H1 (cell line): ENCODE results near the gene MACROD2. TPM values are rescaled to one million over a fixed set of nuclear protein-coding genes. Genes with fewer than 3 reads are reported as not detected.

Source experiments
- CTCF ChIA-PET: fragments of 300-600 bp; sonication (Branson Sonifier 250); formaldehyde crosslinking; loops from one replicate; lab custom pipeline; 2021; ENCODE audit not compliant: partially characterized antibody; lab: Charles Lee
- POLR2A ChIA-PET: fragments of 300-600 bp; sonication (Branson Sonifier 250); formaldehyde crosslinking; loops from one replicate; lab custom pipeline; 2021; ENCODE audit warnings: inconsistent platforms; ENCODE audit not compliant: partially characterized antibody; lab: Charles Lee
- DNase-seq, 2 experiments: peaks; one replicate each; pipeline versions ENCODE4 v3.0.0 to v3.0.0-alpha.2; 2010 to 2022; ENCODE audit warnings: low spot score in 2 of 2, low read depth in 1 of 2, mixed read lengths in 1 of 2
- FAIRE-seq: peaks from 2 replicates; lab custom pipeline; 2011; peaks lifted over from hg19 to GRCh38; lab: Jason Lieb, UNC
- H2AFZ ChIP-seq: 2 replicates; pipeline ENCODE4 v1.8.1; 2012; ENCODE audit warnings: low read length, inconsistent platforms
- H2AK5ac ChIP-seq: 2 replicates; pipeline ENCODE4 v1.6.1; 2013; ENCODE audit warnings: low read depth, low read length
- H2BK120ac ChIP-seq: replicated peaks from 2 replicates; pipeline ENCODE3; 2013; ENCODE audit warnings: low read depth, low read length, inconsistent platforms
- H2BK12ac ChIP-seq: 2 replicates; pipeline ENCODE4 v1.6.1; 2013; ENCODE audit warnings: low read depth, low read length
- H2BK15ac ChIP-seq: 2 replicates; pipeline ENCODE4 v1.6.1; 2013; ENCODE audit warnings: low read length
- H2BK20ac ChIP-seq: 2 replicates; pipeline ENCODE4 v1.6.1; 2013; ENCODE audit warnings: low read length
- H2BK5ac ChIP-seq: 2 replicates; pipeline ENCODE4 v1.6.1; 2013; ENCODE audit warnings: low read depth, low read length
- H3K14ac ChIP-seq: 2 replicates; pipeline ENCODE4 v1.6.1; 2013; ENCODE audit warnings: inconsistent platforms; ENCODE audit not compliant: insufficient read length
- H3K18ac ChIP-seq: 2 replicates; pipeline ENCODE4 v1.6.1; 2013; ENCODE audit warnings: low read length; ENCODE audit errors: extremely low read depth
- H3K23ac ChIP-seq: 2 replicates; pipeline ENCODE4 v1.6.1; 2013; ENCODE audit warnings: inconsistent platforms; ENCODE audit not compliant: insufficient read length
- H3K23me2 ChIP-seq: 2 replicates; pipeline ENCODE4 v1.6.1; 2013; ENCODE audit warnings: low read depth, low read length
- H3K27ac ChIP-seq: 2 replicates; pipeline ENCODE4 v1.6.1; 2011; ENCODE audit warnings: low read depth, low read length, inconsistent platforms
- H3K27me3 ChIP-seq, 4 experiments: replicated peaks in 1 of 4; 1 replicate in 1 of 4; 2 replicates in 3 of 4; pipeline versions ENCODE4 v1.6.1 to v1.8.1; 2011 to 2013; ENCODE audit warnings: low read length in 3 of 4, mild to moderate bottlenecking in 3 of 4, inconsistent platforms in 2 of 4, mixed read lengths in 2 of 4, moderate library complexity in 1 of 4; ENCODE audit not compliant: control insufficient read depth in 3 of 4, insufficient read depth in 3 of 4; ENCODE audit errors: extremely low read depth in 1 of 4
- H3K36me3 ChIP-seq, 4 experiments: 2 replicates each; pipeline versions ENCODE4 v1.6.1 to v1.8.1; 2011 to 2013; ENCODE audit warnings: mild to moderate bottlenecking in 4 of 4, low read length in 3 of 4, moderate library complexity in 2 of 4, control low read depth in 1 of 4, inconsistent platforms in 1 of 4; ENCODE audit not compliant: insufficient read depth in 4 of 4, control insufficient read depth in 2 of 4
- H3K4ac ChIP-seq: replicated peaks from 2 replicates; pipeline ENCODE3; 2013; ENCODE audit warnings: low read length, low read depth, mixed read lengths, inconsistent platforms; ENCODE audit not compliant: insufficient read length
- H3K4me1 ChIP-seq, 4 experiments: replicated peaks in 1 of 4; 1 replicate in 1 of 4; 2 replicates in 3 of 4; pipeline versions ENCODE4 v1.6.1 to v1.8.1; 2011 to 2013; ENCODE audit warnings: low read length in 3 of 4, inconsistent platforms in 2 of 4, mixed read lengths in 1 of 4; ENCODE audit not compliant: insufficient read depth in 4 of 4, control insufficient read depth in 3 of 4
- H3K4me2 ChIP-seq, 2 experiments: 2 replicates each; pipeline versions ENCODE4 v1.6.1 to v1.8.1; 2011 to 2013; ENCODE audit warnings: low read depth in 2 of 2, low read length in 2 of 2, control low read depth in 1 of 2, inconsistent platforms in 1 of 2, mild to moderate bottlenecking in 1 of 2; ENCODE audit not compliant: insufficient read depth in 1 of 2
- H3K4me3 ChIP-seq, 4 experiments: fragments of 200-600, 300-600 bp in 1 of 4; sonication (generic), shearing (Covaris generic), sonication (Bioruptor Twin) in 1 of 4; 2 replicates each; pipeline versions ENCODE4 v1.5.1 to v1.8.1; 2011 to 2016; ENCODE audit warnings: low read length in 4 of 4, low read depth in 3 of 4, control low read depth in 2 of 4, inconsistent platforms in 2 of 4, mild to moderate bottlenecking in 2 of 4, mixed read lengths in 1 of 4, moderate library complexity in 1 of 4; ENCODE audit not compliant: insufficient read depth in 2 of 4; ENCODE audit errors: extremely low read depth in 1 of 4
- H3K56ac ChIP-seq: replicated peaks from 2 replicates; pipeline ENCODE3; 2013; ENCODE audit warnings: low read depth, mild to moderate bottlenecking, mixed read lengths, low read length, inconsistent platforms; ENCODE audit not compliant: insufficient read length
- H3K79me1 ChIP-seq: 2 replicates; pipeline ENCODE4 v1.6.1; 2013; ENCODE audit warnings: low read depth, low read length, control low read depth
- H3K79me2 ChIP-seq, 2 experiments: 2 replicates each; pipeline versions ENCODE4 v1.6.1 to v1.8.1; 2012 to 2013; ENCODE audit warnings: low read length in 2 of 2, mild to moderate bottlenecking in 2 of 2, inconsistent platforms in 1 of 2; ENCODE audit not compliant: insufficient read depth in 2 of 2, control insufficient read depth in 1 of 2
- H3K9ac ChIP-seq, 4 experiments: replicated peaks in 1 of 4; 1 replicate in 1 of 4; 2 replicates in 3 of 4; pipeline versions ENCODE4 v1.6.1 to v1.8.1; 2011 to 2013; ENCODE audit warnings: low read depth in 3 of 4, low read length in 3 of 4, control low read depth in 2 of 4, mild to moderate bottlenecking in 2 of 4, moderate library complexity in 2 of 4, inconsistent platforms in 1 of 4; ENCODE audit errors: extremely low read depth in 1 of 4
- H3K9me3 ChIP-seq, 2 experiments: 2 replicates each; pipeline versions ENCODE4 v1.6.1 to v1.8.1; 2012 to 2013; ENCODE audit warnings: mild to moderate bottlenecking in 2 of 2, moderate library complexity in 2 of 2, control low read depth in 1 of 2, inconsistent platforms in 1 of 2, low read depth in 1 of 2, low read length in 1 of 2, mixed read lengths in 1 of 2; ENCODE audit not compliant: insufficient read depth in 2 of 2
- H4K20me1 ChIP-seq, 2 experiments: replicated peaks in 1 of 2; 2 replicates each; pipeline versions ENCODE3 to v1.8.1; 2011 to 2013; ENCODE audit warnings: inconsistent platforms in 2 of 2, low read length in 2 of 2, mild to moderate bottlenecking in 1 of 2; ENCODE audit not compliant: insufficient read depth in 2 of 2, control insufficient read depth in 1 of 2
- H4K5ac ChIP-seq: 2 replicates; pipeline ENCODE4 v1.6.1; 2013; ENCODE audit warnings: low read length, low read depth, mixed read lengths, inconsistent platforms; ENCODE audit not compliant: insufficient read length
- H4K8ac ChIP-seq: 2 replicates; pipeline ENCODE4 v1.8.0; 2013; ENCODE audit warnings: mild to moderate bottlenecking, moderate library complexity, low read length, inconsistent platforms; ENCODE audit not compliant: insufficient read depth; ENCODE audit errors: extremely low read depth
- H4K91ac ChIP-seq: replicated peaks from 2 replicates; pipeline ENCODE3; 2013; ENCODE audit warnings: low read length, mixed read lengths, inconsistent platforms; ENCODE audit not compliant: insufficient read length
- CHD2 ChIP-seq: IDR thresholded peaks from 2 replicates; pipeline ENCODE4 v1.6.1; 2012; ENCODE audit warnings: low read length, improper control_type of control experiment
- HDAC2 ChIP-seq, 2 experiments: fragments of 300-600 bp in 1 of 2; sonication (generic) in 1 of 2; IDR thresholded peaks; 2 replicates each; pipeline ENCODE4 v1.6.1; 2011 to 2012; ENCODE audit warnings: low read depth in 2 of 2, low read length in 2 of 2, mild to moderate bottlenecking in 2 of 2, moderate library complexity in 2 of 2, borderline replicate concordance in 1 of 2, inconsistent platforms in 1 of 2
- JUND ChIP-seq: IDR thresholded peaks from 2 replicates; pipeline ENCODE4 v1.6.1; 2011; ENCODE audit warnings: mild to moderate bottlenecking, improper control_type of control experiment, low read length
- PHF8 ChIP-seq: fragments of 200-600 bp; sonication (generic); conservative IDR thresholded peaks from 2 replicates; pipeline ENCODE4 v1.7.1; 2012; ENCODE audit warnings: low read depth, mild to moderate bottlenecking, inconsistent platforms, low read length, moderate library complexity
- POLR2A ChIP-seq, 2 experiments: IDR thresholded peaks; 1 replicate in 1 of 2; 2 replicates in 1 of 2; pipeline ENCODE4 v1.6.1; 2011; ENCODE audit warnings: low read depth in 2 of 2, low read length in 2 of 2, mild to moderate bottlenecking in 2 of 2; ENCODE audit errors: control extremely low read depth in 1 of 2
- SAP30 ChIP-seq: fragments of 300-600 bp; sonication (generic); IDR thresholded peaks from 2 replicates; pipeline ENCODE4 v1.7.1; 2012; ENCODE audit warnings: low read length, moderate library complexity, mild to moderate bottlenecking, inconsistent platforms; ENCODE audit not compliant: insufficient read depth, insufficient replicate concordance
- WGBS, 2 experiments: shearing (Covaris generic) in 1 of 2; methylation state at CpG; one replicate each; pipeline versions ENCODE4 v1.1.6 to v1.1.7; 2013 to 2015; ENCODE audit warnings: low lambda C conversion rate in 2 of 2, mixed read lengths in 2 of 2, inconsistent platforms in 1 of 2, low coverage in 1 of 2, missing lambda C conversion rate in 1 of 2; ENCODE audit not compliant: insufficient replicate concordance in 2 of 2, insufficient coverage in 1 of 2, insufficient read length in 1 of 2; ENCODE audit errors: extremely low coverage in 1 of 2, missing lambda C conversion rate in 1 of 2; 5-methylcytosine and 5-hydroxymethylcytosine counted together
- polyA plus RNA-seq, 7 experiments: library from polyadenylated mRNA; depleted of rRNA in 3 of 7; stranded (reverse) in 5 of 7; unstranded in 2 of 7; fragments of >200 nt in 5 of 7; fragments of 200-250 nt in 2 of 7; gene quantifications; 1 replicate in 5 of 7; 2 replicates in 1 of 7; 4 replicates in 1 of 7; pipeline versions ENCODE4 v1.2.1 to v1.2.3, GENCODE V29; 2011 to 2013; ENCODE audit warnings: missing spikeins in 2 of 7, mixed read lengths in 2 of 7
- total RNA-seq: library from RNA; stranded (reverse); fragmentation: NEBNext Ultra II Directional; extraction: Animal tissue kit (Norgen Biotek cat#: 25700); gene quantifications from 2 replicates; pipeline ENCODE4 v1.2.1, GENCODE V29; 2021
- TF ChIP-seq, protein P1 (sequence below), 3 experiments: IDR thresholded peaks; 1 replicate in 2 of 3; 2 replicates in 1 of 3; pipeline versions ENCODE4 v1.5.1 to v1.6.1; 2011; ENCODE audit warnings: low read length in 3 of 3, mild to moderate bottlenecking in 3 of 3, inconsistent platforms in 2 of 3, low read depth in 1 of 3, moderate library complexity in 1 of 3; ENCODE audit not compliant: insufficient read depth in 1 of 3; ENCODE audit errors: control extremely low read depth in 1 of 3

The MACROD2 gene
- total and polyA plus RNA-seq, 2 of the 8 experiments (the other 6 are each of a cell fraction or from before 2014, with no cell fraction given), result 0.70 to 3.9 TPM

DNA sequence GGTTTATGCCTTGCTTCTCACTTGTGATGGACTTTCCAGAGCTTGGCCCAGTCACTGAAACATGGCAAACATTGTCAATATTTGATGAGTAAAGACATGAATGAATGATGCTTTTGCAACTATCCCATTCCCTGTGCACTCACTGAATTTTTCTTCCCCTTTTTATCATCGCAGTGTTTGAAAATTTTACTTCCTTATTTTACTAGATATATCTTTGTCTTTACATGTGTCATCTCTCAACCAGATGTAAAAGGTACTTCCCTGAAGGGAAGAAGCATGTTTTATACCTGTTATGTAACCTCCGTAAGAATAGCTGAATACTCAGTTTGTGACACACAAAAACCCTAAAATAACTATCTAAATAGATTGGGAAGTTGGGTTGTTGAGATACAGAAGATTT, 886.8 kb downstream of the MACROD2 start:
- Histone ChIP-seq H3K4ac (no peak overlapping the region), H2AK5ac (no peak overlapping the region), H3K4me3 (no peak overlapping the region), H3K4me2 (no peak overlapping the region), H2BK120ac (no peak overlapping the region), H2BK20ac (no peak overlapping the region), H4K5ac (no peak overlapping the region), H3K14ac (no peak overlapping the region), H2BK12ac (no peak overlapping the region), H3K79me2 (no peaks in the 10 kb centered on the region), H3K56ac (no peak overlapping the region), H3K18ac (no peak overlapping the region), H2BK15ac (no peak overlapping the region), H3K27ac (no peak overlapping the region), H2BK5ac (no peak overlapping the region), H3K36me3 (no peaks in the 10 kb centered on the region), H4K20me1 (no peaks in the 10 kb centered on the region), H3K9me3 (no peaks in the 10 kb centered on the region), H3K9ac (no peak overlapping the region), H2AFZ (no peak overlapping the region), H4K91ac (no peak overlapping the region), H3K4me1 (no peaks in the 10 kb centered on the region), H3K23ac (no peak overlapping the region), H3K79me1 (no peaks in the 10 kb centered on the region), H3K27me3 (no peaks in the 10 kb centered on the region), H4K8ac (no peak overlapping the region), H3K23me2 (no peaks in the 10 kb centered on the region)
- TF ChIP-seq, protein P1, sequence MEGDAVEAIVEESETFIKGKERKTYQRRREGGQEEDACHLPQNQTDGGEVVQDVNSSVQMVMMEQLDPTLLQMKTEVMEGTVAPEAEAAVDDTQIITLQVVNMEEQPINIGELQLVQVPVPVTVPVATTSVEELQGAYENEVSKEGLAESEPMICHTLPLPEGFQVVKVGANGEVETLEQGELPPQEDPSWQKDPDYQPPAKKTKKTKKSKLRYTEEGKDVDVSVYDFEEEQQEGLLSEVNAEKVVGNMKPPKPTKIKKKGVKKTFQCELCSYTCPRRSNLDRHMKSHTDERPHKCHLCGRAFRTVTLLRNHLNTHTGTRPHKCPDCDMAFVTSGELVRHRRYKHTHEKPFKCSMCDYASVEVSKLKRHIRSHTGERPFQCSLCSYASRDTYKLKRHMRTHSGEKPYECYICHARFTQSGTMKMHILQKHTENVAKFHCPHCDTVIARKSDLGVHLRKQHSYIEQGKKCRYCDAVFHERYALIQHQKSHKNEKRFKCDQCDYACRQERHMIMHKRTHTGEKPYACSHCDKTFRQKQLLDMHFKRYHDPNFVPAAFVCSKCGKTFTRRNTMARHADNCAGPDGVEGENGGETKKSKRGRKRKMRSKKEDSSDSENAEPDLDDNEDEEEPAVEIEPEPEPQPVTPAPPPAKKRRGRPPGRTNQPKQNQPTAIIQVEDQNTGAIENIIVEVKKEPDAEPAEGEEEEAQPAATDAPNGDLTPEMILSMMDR (IDR thresholded peaks at IDR 0.05; ENCODE audit: control extremely low read depth in 1 of 3, insufficient read depth in 1 of 3, low read depth in 1 of 3, low read length in 3 of 3), result no peak
- TF ChIP-seq HDAC2 (IDR thresholded peaks at IDR 0.05; ENCODE audit: borderline replicate concordance in 1 of 2, low read depth in 2 of 2, low read length in 2 of 2) (no peak), PHF8 (no peak), CHD2 (no peak), SAP30 (no peak), POLR2A (IDR thresholded peaks at IDR 0.05; ENCODE audit: control extremely low read depth in 1 of 2, low read depth in 2 of 2, low read length in 2 of 2) (no peak), JUND (no peak)
- POLR2A ChIA-PET, result no interaction called here
- WGBS, 2 experiments, result 89% methylated on average over 2 of the region's 2 CpGs; no CpG with 5 or more reads in 1 of the 2 experiments
- no peak for FAIRE-seq
- no peak for DNase-seq
- CTCF ChIA-PET, result no interaction called here
